Stimulated activated CD4-positive, alpha-beta T cell treated with anti-CD3 and anti-CD28 coated beads, Interleukin-1b, Interleukin-23, amount 100 ng/mL, for 1 hour (primary cell): ENCODE measurements around the gene IQCE.
"Not testable (repeated sequence)": the region's sequence is repeated elsewhere in the genome, so short reads cannot be mapped to it uniquely, and the experiment has no call there.

Experiments used
- DNase-seq, 2 donors: peaks; one replicate each; pipeline ENCODE4 v3.0.0-alpha.2; 2020; ENCODE audit warnings: low read depth in 2 of 2

Gene IQCE

GRCh38 chr7:2577914-2578680 is 19.3 kb downstream of the IQCE start:
- DNase-seq: no peak

- no peak for DNase-seq
Observed at GRCh38 chr7:2580636-2581035, 21.9 kb downstream of the IQCE start.

- DNase-seq: no peak
Observed at GRCh38 chr7:2582006-2582735, 23.4 kb downstream of the IQCE start.

- no peak for DNase-seq
Observed at GRCh38 chr7:2583798-2584580, 25.2 kb downstream of the IQCE start.

- DNase-seq: no peak
Observed at GRCh38 chr7:2585446-2585845, 26.7 kb downstream of the IQCE start.

GRCh38 chr7:2586326-2587020 is 27.7 kb downstream of the IQCE start:
- DNase-seq: no peak

- DNase-seq: no peak
Observed at GRCh38 chr7:2587134-2587533, 28.4 kb downstream of the IQCE start.

GRCh38 chr7:2587778-2588177 is 29.0 kb downstream of the IQCE start:
- DNase-seq: no peak

- no peak for DNase-seq
Observed at GRCh38 chr7:2589341-2589740, 30.6 kb downstream of the IQCE start.

- DNase-seq: not testable (repeated sequence)
Observed at GRCh38 chr7:2589941-2590340, 31.2 kb downstream of the IQCE start.

- no peak for DNase-seq
Observed at GRCh38 chr7:2592375-2592865, 33.6 kb downstream of the IQCE start.

GRCh38 chr7:2593036-2593727 is 34.4 kb downstream of the IQCE start:
- no peak for DNase-seq

GRCh38 chr7:2594599-2594998 is 35.8 kb downstream of the IQCE start:
- no peak for DNase-seq

- no peak for DNase-seq
Observed at GRCh38 chr7:2595258-2595860, 36.6 kb downstream of the IQCE start.

GRCh38 chr7:2596464-2597272 is 37.9 kb downstream of the IQCE start:
- no peak for DNase-seq

- no peak for DNase-seq
Observed at GRCh38 chr7:2597273-2597640, 38.5 kb downstream of the IQCE start.

GRCh38 chr7:2598154-2598823 is 39.5 kb downstream of the IQCE start:
- no peak for DNase-seq

- no peak for DNase-seq
Observed at GRCh38 chr7:2601065-2601464, 42.3 kb downstream of the IQCE start.

GRCh38 chr7:2601907-2602306 is 43.1 kb downstream of the IQCE start:
- DNase-seq: no peak
